H1 (cell line): ENCODE results near the gene SCGB1A1. TPM values are rescaled to one million over a fixed set of nuclear protein-coding genes. Genes with fewer than 3 reads are reported as not detected.

Source experiments
- BACH1 ChIP-seq: IDR thresholded peaks from 2 replicates; pipeline ENCODE4 v1.6.1; 2012; ENCODE audit warnings: low read length, improper control_type of control experiment
- CBX8 ChIP-seq: fragments of 300-800, 300-1000 bp; sonication (generic); IDR thresholded peaks from 2 replicates; pipeline ENCODE4 v1.7.1; 2016; ENCODE audit warnings: low read depth, low read length, borderline replicate concordance
- CEBPB ChIP-seq: IDR thresholded peaks from 2 replicates; pipeline ENCODE4 v1.6.1; 2012; ENCODE audit warnings: low read depth, low read length
- CHD1 ChIP-seq: IDR thresholded peaks from 2 replicates; pipeline ENCODE4 v1.6.1; 2012; ENCODE audit warnings: low read depth, low read length, improper control_type of control experiment
- CREB1 ChIP-seq: IDR thresholded peaks from 2 replicates; pipeline ENCODE4 v1.6.1; 2012; ENCODE audit warnings: inconsistent platforms
- EZH2 ChIP-seq: fragments of 200-600 bp; sonication (generic); IDR thresholded peaks from 2 replicates; pipeline ENCODE4 v1.7.1; 2012; ENCODE audit warnings: low read depth, mild to moderate bottlenecking, moderate library complexity, low read length, inconsistent platforms; ENCODE audit not compliant: severe bottlenecking
- GABPA ChIP-seq: IDR thresholded peaks from 2 replicates; pipeline ENCODE4 v1.6.1; 2011; ENCODE audit warnings: mild to moderate bottlenecking, low read length, moderate library complexity, borderline replicate concordance; ENCODE audit not compliant: insufficient read depth
- HDAC6 ChIP-seq: IDR thresholded peaks from one replicate; pipeline ENCODE4 v1.7.1; 2012; ENCODE audit warnings: low read depth, mild to moderate bottlenecking, inconsistent platforms, low read length, moderate library complexity
- KDM1A ChIP-seq: fragments of 200-600, 300-600 bp; sonication (generic); IDR thresholded peaks from 2 replicates; pipeline ENCODE4 v1.7.1; 2016; ENCODE audit warnings: mild to moderate bottlenecking, low read length, borderline replicate concordance
- KDM4A ChIP-seq: IDR thresholded peaks from one replicate; pipeline ENCODE4 v1.7.1; 2012; ENCODE audit warnings: low read depth, mild to moderate bottlenecking, moderate library complexity, low read length, inconsistent platforms; ENCODE audit not compliant: severe bottlenecking
- KDM5A ChIP-seq: fragments of 200-600 bp; IDR thresholded peaks from 2 replicates; pipeline ENCODE4 v1.7.1; 2012; ENCODE audit warnings: mild to moderate bottlenecking, low read length, inconsistent platforms, mixed read lengths
- MAFK ChIP-seq: IDR thresholded peaks from 2 replicates; pipeline ENCODE4 v1.6.1; 2012; ENCODE audit warnings: low read depth, mild to moderate bottlenecking, improper control_type of control experiment, low read length
- MAX ChIP-seq: IDR thresholded peaks from 2 replicates; pipeline ENCODE4 v1.6.1; 2012; ENCODE audit warnings: inconsistent platforms
- POLR2AphosphoS5 ChIP-seq: IDR thresholded peaks from 2 replicates; pipeline ENCODE4 v1.6.1; 2011; ENCODE audit warnings: low read depth, low read length
- SIRT6 ChIP-seq: IDR thresholded peaks from one replicate; pipeline ENCODE4 v1.7.1; 2012; ENCODE audit warnings: low read length, inconsistent platforms
- SP1 ChIP-seq: IDR thresholded peaks from 2 replicates; pipeline ENCODE4 v1.6.1; 2011; ENCODE audit warnings: low read depth, low read length
- SUZ12 ChIP-seq: fragments of 200-600 bp; sonication (generic); IDR thresholded peaks from 2 replicates; pipeline ENCODE4 v1.6.1; 2012; ENCODE audit warnings: mild to moderate bottlenecking, inconsistent platforms, low read length, moderate library complexity, mixed read lengths
- TAF1 ChIP-seq: IDR thresholded peaks from 2 replicates; pipeline ENCODE4 v1.6.1; 2011; ENCODE audit warnings: mild to moderate bottlenecking, low read depth, low read length
- TBP ChIP-seq: IDR thresholded peaks from 2 replicates; pipeline ENCODE4 v1.6.1; 2011; ENCODE audit warnings: low read depth, low read length, improper control_type of control experiment
- TCF12 ChIP-seq: IDR thresholded peaks from 2 replicates; pipeline ENCODE4 v1.6.1; 2011; ENCODE audit warnings: low read depth, mild to moderate bottlenecking, low read length
- polyA plus RNA-seq, 7 experiments: library from polyadenylated mRNA; depleted of rRNA in 3 of 7; stranded (reverse) in 5 of 7; unstranded in 2 of 7; fragments of >200 nt in 5 of 7; fragments of 200-250 nt in 2 of 7; gene quantifications; 1 replicate in 5 of 7; 2 replicates in 1 of 7; 4 replicates in 1 of 7; pipeline versions ENCODE4 v1.2.1 to v1.2.3, GENCODE V29; 2011 to 2013; ENCODE audit warnings: missing spikeins in 2 of 7, mixed read lengths in 2 of 7
- total RNA-seq: library from RNA; stranded (reverse); fragmentation: NEBNext Ultra II Directional; extraction: Animal tissue kit (Norgen Biotek cat#: 25700); gene quantifications from 2 replicates; pipeline ENCODE4 v1.2.1, GENCODE V29; 2021
- TF ChIP-seq, protein P1 (sequence below): IDR thresholded peaks from 2 replicates; pipeline ENCODE4 v1.6.1; 2012; ENCODE audit warnings: low read length, inconsistent platforms
- TF ChIP-seq, protein P2 (sequence below), 3 experiments: IDR thresholded peaks; 1 replicate in 2 of 3; 2 replicates in 1 of 3; pipeline versions ENCODE4 v1.5.1 to v1.6.1; 2011; ENCODE audit warnings: low read length in 3 of 3, mild to moderate bottlenecking in 3 of 3, inconsistent platforms in 2 of 3, low read depth in 1 of 3, moderate library complexity in 1 of 3; ENCODE audit not compliant: insufficient read depth in 1 of 3; ENCODE audit errors: control extremely low read depth in 1 of 3

Gene SCGB1A1
- total and polyA plus RNA-seq, 2 of the 8 experiments (the other 6 are each of a cell fraction or from before 2014, with no cell fraction given): not detected

DNA sequence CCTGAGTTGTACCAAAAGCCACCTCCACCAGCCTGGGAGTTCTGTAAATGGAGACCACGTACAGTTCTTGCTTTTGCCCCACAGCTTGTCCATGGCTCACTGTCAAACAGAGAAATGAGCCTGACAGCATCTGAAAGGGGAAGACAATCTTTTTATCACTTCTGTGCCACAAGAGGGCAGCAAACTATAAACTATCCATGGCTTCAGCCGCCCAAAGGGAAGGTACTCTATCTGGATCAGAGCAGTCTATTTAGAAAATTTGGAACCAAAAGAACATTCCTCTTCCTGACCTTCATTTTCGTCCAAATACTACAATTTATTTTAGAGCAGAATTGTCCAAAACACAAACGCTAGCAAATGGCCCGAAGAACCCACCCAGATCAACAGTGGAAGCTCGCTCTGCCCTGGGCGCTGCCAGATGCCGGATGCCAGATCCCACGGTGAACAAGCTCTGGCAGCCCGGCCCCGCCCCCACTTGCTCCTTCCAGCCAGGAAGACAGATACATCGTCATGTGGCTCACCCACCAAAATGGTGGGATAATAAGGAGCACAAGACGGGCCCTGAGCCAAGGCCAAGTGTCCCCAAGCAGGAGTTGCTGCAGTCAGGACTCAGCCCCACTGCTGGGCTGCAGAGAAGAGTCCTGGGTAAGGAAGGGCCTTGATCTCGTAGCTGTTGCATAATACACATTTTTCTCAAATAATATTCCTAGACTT is 23.9 kb upstream of the SCGB1A1 start (continued):
- TF ChIP-seq, protein P1, sequence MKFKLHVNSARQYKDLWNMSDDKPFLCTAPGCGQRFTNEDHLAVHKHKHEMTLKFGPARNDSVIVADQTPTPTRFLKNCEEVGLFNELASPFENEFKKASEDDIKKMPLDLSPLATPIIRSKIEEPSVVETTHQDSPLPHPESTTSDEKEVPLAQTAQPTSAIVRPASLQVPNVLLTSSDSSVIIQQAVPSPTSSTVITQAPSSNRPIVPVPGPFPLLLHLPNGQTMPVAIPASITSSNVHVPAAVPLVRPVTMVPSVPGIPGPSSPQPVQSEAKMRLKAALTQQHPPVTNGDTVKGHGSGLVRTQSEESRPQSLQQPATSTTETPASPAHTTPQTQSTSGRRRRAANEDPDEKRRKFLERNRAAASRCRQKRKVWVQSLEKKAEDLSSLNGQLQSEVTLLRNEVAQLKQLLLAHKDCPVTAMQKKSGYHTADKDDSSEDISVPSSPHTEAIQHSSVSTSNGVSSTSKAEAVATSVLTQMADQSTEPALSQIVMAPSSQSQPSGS: no peak
- no peak for TF ChIP-seq CBX8
- TF ChIP-seq, protein P2, sequence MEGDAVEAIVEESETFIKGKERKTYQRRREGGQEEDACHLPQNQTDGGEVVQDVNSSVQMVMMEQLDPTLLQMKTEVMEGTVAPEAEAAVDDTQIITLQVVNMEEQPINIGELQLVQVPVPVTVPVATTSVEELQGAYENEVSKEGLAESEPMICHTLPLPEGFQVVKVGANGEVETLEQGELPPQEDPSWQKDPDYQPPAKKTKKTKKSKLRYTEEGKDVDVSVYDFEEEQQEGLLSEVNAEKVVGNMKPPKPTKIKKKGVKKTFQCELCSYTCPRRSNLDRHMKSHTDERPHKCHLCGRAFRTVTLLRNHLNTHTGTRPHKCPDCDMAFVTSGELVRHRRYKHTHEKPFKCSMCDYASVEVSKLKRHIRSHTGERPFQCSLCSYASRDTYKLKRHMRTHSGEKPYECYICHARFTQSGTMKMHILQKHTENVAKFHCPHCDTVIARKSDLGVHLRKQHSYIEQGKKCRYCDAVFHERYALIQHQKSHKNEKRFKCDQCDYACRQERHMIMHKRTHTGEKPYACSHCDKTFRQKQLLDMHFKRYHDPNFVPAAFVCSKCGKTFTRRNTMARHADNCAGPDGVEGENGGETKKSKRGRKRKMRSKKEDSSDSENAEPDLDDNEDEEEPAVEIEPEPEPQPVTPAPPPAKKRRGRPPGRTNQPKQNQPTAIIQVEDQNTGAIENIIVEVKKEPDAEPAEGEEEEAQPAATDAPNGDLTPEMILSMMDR (IDR thresholded peaks at IDR 0.05; ENCODE audit: control extremely low read depth in 1 of 3, insufficient read depth in 1 of 3, low read depth in 1 of 3, low read length in 3 of 3): peak in 2 of 3 experiments; percentile 64 to 71; a peak in 3 of 4 replicates
- no peak for TF ChIP-seq CHD1
- TF ChIP-seq CEBPB: no peak
- 0 out of 2 replicates have a peak, but pooled peaks have one; percentile 11 for TF ChIP-seq KDM1A
- no peak for TF ChIP-seq MAFK
- no peak for TF ChIP-seq BACH1
- no peak for TF ChIP-seq SIRT6
- no peak for TF ChIP-seq TCF12
- no peak for TF ChIP-seq CREB1
- TF ChIP-seq HDAC6: no peak
- no peak for TF ChIP-seq MAX
- no peak for TF ChIP-seq SUZ12
- TF ChIP-seq GABPA: no peak
- no peak for TF ChIP-seq KDM4A
- 0 out of 2 replicates have a peak, but pooled peaks have one; percentile 9 for TF ChIP-seq TBP
- no peak for TF ChIP-seq SP1
- no peak for TF ChIP-seq EZH2
- TF ChIP-seq TAF1: no peak
- TF ChIP-seq POLR2AphosphoS5: no peak
- TF ChIP-seq KDM5A: no peak
